Activated naive CD4-positive, alpha-beta T cell (primary cell): ENCODE results near the gene GORASP2.
"Not testable (repeated sequence)": the region's sequence is repeated elsewhere in the genome, so short reads cannot be mapped to it uniquely, and the experiment has no call there.

Source experiments
- DNase-seq, 4 experiments: peaks; one replicate each; lab custom pipeline; 2025; lab: John Stamatoyannopoulos, UW

Gene GORASP2

GRCh38 chr2:170928824-170929685 lies at the start of gene GORASP2:
Gene GORASP2 (plus strand): TSS chr2:170929253. CDS start chr2:170929341, 88 bp downstream.
- peak; percentile 88 to 99 (median 94) for DNase-seq

DNA sequence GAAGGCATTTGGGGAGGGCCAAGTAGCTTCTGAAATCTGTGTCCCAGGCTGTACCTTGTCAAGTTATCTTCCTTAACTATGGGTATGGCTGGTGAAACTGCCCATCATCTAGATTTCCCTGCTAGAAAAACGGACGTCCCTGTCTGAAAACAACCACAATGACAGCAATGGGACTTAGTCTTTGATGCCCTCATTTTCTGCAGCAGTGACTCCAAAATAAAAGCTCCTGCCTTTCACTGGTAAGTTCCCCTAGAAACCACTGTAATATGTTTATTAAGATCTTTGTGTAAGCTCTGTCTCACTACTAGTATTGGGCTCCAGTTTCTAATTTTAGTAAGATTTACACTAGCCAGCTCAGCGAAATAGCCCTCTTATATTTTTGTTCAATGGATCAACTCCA lies 47.2 kb upstream of the GORASP2 start:
- DNase-seq, result no peak

GRCh38 chr2:170882758-170883157 lies 46.3 kb upstream of the GORASP2 start:
- DNase-seq, result no peak

DNA sequence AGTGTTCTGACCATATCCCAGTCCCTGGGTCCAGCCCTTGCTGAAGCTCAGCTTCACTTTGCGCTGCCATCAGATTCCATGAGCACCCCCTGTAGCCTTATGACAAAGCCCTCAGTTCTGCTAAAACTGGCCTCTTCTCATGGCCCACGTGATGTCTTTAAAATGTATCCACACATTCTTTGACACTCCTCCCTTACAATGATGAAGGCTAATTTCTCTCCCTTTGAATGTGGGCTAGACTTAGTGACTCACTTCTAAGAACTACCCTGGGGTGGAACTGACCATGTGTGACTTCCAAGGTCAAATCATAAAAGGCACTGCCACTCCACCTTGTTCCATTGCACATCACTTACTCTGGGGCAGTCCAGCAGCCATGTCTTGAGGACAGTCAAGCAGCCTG lies 45.4 kb upstream of the GORASP2 start:
- DNase-seq, result no peak

DNA sequence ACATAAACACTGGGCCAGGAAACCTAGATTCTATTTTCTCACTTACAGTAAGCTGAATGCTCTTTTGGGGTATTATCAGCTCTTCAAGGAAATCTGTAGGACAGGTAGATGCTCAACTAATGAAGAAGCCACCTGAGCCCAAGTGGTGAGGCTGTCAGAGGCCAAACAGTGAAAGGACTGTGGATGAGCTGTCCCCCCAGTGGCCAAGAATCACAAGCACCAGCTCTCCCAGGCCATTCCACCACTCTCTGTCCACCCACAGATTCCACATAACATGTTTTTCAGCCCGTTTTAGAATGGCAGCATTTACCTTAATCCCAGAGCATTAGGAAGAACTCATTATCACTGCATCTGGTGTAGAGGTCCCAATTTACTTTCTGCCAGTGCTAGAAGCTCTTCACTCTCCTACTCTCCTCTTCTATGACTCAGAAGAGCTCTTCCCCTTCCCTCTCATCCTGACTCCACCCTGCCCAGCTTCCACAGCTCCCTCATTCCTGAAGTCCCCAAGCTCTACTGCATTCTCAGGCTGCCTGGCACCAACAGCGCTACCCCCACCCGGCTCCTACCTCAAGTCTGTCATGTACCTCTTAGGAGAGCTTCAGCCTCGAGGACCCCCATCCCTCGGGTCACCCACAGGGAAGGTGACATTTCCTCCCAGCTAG lies 43.8 kb upstream of the GORASP2 start:
- no peak for DNase-seq

DNA sequence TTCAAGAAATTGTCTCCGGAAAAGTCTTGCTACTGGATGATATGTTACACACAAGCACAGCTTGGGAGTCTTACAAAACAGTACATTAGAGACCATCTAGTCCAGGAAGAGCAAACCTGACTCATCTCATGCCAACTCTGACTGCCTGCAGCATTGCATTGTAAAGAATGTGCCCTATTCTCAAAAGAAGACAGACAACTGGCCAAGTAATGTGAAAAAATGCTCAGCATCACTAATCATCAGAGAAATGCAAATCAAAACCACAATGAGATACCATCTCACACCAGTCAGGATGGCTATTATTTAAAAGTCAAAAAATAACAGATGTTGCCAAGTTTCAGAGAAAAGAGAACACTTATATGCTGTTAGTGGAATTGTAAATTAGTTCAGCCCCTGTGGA lies 42.7 kb upstream of the GORASP2 start:
- DNase-seq, result no peak

DNA sequence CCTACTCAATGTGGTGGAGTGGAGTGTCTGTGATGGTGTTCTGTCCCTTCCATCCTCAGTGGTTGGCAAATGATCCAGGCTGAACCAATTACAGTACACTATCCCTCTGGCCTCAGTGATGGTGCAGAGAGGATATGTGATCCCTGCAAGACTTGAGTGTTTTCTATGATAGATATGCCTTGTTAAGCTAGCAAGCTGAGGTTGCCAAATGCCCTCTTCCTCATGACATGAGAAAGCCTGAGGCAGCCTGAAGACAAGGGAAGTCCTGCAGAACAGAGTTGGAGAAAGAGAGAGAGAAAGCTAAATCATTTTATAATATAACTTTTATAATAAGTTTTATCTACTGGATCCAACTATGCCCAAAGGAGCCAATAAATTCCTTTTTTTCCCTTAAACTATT lies 41.6 kb upstream of the GORASP2 start:
- no peak for DNase-seq

GRCh38 chr2:170887896-170888295 lies 41.2 kb upstream of the GORASP2 start:
- DNase-seq, result no peak

- DNase-seq, result no peak
These were observed 37.2 kb upstream of the GORASP2 start for GRCh38 chr2:170891893-170892292.

- no peak for DNase-seq
These were observed 36.6 kb upstream of the GORASP2 start for GRCh38 chr2:170892391-170892951.

GRCh38 chr2:170895023-170895757 lies 33.9 kb upstream of the GORASP2 start:
- DNase-seq, result no peak

- DNase-seq, result no peak
These were observed 32.4 kb upstream of the GORASP2 start for GRCh38 chr2:170896622-170897021.

DNA sequence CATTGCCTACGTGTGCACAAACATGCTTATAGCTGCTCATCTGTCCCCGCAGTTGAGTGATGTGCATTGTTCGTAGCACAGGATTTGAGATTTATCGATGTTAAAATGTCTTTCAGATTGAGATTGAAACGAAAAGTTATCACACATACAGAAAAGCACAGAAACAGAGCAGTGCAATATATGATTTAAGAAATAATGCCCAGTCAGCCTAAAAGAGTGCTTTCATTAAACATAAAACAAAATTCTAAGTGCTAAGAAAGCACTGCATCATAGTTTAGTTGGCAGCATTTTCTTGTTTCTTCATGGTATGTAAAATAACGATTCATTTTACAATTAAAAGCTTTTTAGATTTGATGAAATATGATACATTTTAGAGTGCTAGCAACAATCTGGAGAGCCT lies 31.9 kb upstream of the GORASP2 start:
- DNase-seq, result no peak

DNA sequence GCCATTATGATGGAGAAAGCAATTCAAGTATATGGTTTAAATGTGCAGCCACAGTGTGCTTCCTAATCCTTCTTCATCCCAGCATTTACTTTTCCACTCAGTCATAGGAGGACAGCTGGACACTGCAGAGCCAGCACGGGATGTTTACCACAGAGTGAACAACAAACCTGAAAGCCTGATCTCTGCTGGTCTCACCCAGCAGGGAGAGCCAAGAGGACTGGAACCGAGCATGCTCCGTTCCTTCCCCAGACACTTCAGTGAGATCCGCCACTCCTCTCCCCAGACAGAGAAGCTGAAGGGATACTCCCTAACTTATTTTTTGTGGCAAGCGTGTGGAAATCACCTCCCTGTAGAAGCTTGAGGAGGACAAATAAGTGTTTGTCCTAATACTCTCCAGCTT lies 23.2 kb upstream of the GORASP2 start:
- DNase-seq, result no peak

GRCh38 chr2:170911314-170911889 lies 17.7 kb upstream of the GORASP2 start:
- DNase-seq, result no peak

GRCh38 chr2:170914994-170915666 lies 13.9 kb upstream of the GORASP2 start:
- DNase-seq, result not testable (repeated sequence)

GRCh38 chr2:170917219-170917913 lies 11.7 kb upstream of the GORASP2 start:
- DNase-seq, result no peak

- DNase-seq, result no peak
These were observed 11.1 kb upstream of the GORASP2 start for GRCh38 chr2:170917957-170918356.

DNA sequence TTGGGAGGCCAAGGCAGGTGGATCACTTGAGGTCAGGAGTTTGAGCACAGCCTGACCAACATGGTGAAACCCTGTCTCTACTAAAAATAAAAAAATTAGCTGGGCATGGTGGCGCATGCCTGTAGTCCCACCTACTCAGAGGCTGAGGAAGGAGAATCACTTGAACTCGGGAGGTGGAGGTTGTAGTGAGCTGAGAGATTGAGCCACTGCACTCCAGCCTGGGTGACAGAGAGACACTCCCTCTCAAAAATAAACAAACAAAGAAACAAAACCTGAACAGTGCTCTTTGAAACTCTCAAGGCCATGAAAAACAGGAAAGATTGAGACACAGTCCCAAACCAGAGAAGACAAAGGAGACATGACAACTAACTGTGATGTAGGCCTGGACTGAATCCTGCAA lies 7.2 kb upstream of the GORASP2 start:
- DNase-seq, result not testable (repeated sequence)

- DNase-seq, result no peak
These were observed 6.2 kb upstream of the GORASP2 start for GRCh38 chr2:170922634-170923494.
